ENCODE data around the gene TRPM3. TPM values are rescaled to one million over a fixed set of nuclear protein-coding genes. Genes with fewer than 3 reads are reported as not detected.

Gene TRPM3
- total RNA-seq, 2 donors from 2014 or later, result not detected

- no peaks in the 10 kb centered on the region for H3K4me1 Mint-ChIP-seq
- DNase-seq (no peak), ATAC-seq (no peak)
- H3K9me3 ChIP-seq (ENCODE audit: control insufficient read depth, low read length, poor library complexity, severe bottlenecking), result peaks cover 2% of the 10 kb centered on the region
- H3K36me3 Mint-ChIP-seq (ENCODE audit: low read depth), result no peaks in the 10 kb centered on the region
- no peak overlapping the region for H3K27ac Mint-ChIP-seq
- H3K27me3 Mint-ChIP-seq, result peaks cover 13% of the 10 kb centered on the region
- no peak overlapping the region for H3K4me3 Mint-ChIP-seq
Measured at GRCh38 chr9:71090896-71091295, 30.5 kb downstream of the TRPM3 start.

GRCh38 chr9:71079451-71079850, 42.0 kb downstream of the TRPM3 start:
- ATAC-seq (no peak), DNase-seq (no peak)
- H3K4me3 Mint-ChIP-seq, result no peak overlapping the region
- no peak overlapping the region for H3K27ac Mint-ChIP-seq
- no peaks in the 10 kb centered on the region for H3K27me3 Mint-ChIP-seq
- no peaks in the 10 kb centered on the region for H3K4me1 Mint-ChIP-seq
- H3K36me3 Mint-ChIP-seq (ENCODE audit: low read depth), result no peaks in the 10 kb centered on the region
- no peaks in the 10 kb centered on the region for H3K9me3 ChIP-seq (ENCODE audit: control insufficient read depth, low read length, poor library complexity, severe bottlenecking)

GRCh38 chr9:71076096-71076495, 45.3 kb downstream of the TRPM3 start:
- H3K9me3 ChIP-seq (ENCODE audit: control insufficient read depth, low read length, poor library complexity, severe bottlenecking), result no peaks in the 10 kb centered on the region
- no peaks in the 10 kb centered on the region for H3K27me3 Mint-ChIP-seq
- DNase-seq, result no peak
- no peaks in the 10 kb centered on the region for H3K4me1 Mint-ChIP-seq
- H3K36me3 Mint-ChIP-seq (ENCODE audit: low read depth), result no peaks in the 10 kb centered on the region
- ATAC-seq, result no peak
- no peak overlapping the region for H3K4me3 Mint-ChIP-seq
- H3K27ac Mint-ChIP-seq, result no peak overlapping the region

- ATAC-seq (no peak), DNase-seq (no peak)
- no peaks in the 10 kb centered on the region for H3K9me3 ChIP-seq (ENCODE audit: control insufficient read depth, low read length, poor library complexity, severe bottlenecking)
- H3K27me3 Mint-ChIP-seq, result no peaks in the 10 kb centered on the region
- H3K4me3 Mint-ChIP-seq, result no peak overlapping the region
- no peak overlapping the region for H3K27ac Mint-ChIP-seq
- no peaks in the 10 kb centered on the region for H3K36me3 Mint-ChIP-seq (ENCODE audit: low read depth)
- no peaks in the 10 kb centered on the region for H3K4me1 Mint-ChIP-seq
Measured at GRCh38 chr9:71073494-71073893, 47.9 kb downstream of the TRPM3 start.

- no peaks in the 10 kb centered on the region for H3K9me3 ChIP-seq (ENCODE audit: control insufficient read depth, low read length, poor library complexity, severe bottlenecking)
- ATAC-seq, result no peak
- no peaks in the 10 kb centered on the region for H3K4me1 Mint-ChIP-seq
- DNase-seq, result no peak
- H3K27ac Mint-ChIP-seq, result no peak overlapping the region
- no peaks in the 10 kb centered on the region for H3K27me3 Mint-ChIP-seq
- no peak overlapping the region for H3K4me3 Mint-ChIP-seq
- no peaks in the 10 kb centered on the region for H3K36me3 Mint-ChIP-seq (ENCODE audit: low read depth)
Measured at GRCh38 chr9:71072587-71072986, 48.8 kb downstream of the TRPM3 start.

GRCh38 chr9:71071633-71072032, 49.8 kb downstream of the TRPM3 start:
- H3K4me1 Mint-ChIP-seq, result no peaks in the 10 kb centered on the region
- no peak overlapping the region for H3K4me3 Mint-ChIP-seq
- no peak overlapping the region for H3K27ac Mint-ChIP-seq
- ATAC-seq (no peak), DNase-seq (no peak)
- no peaks in the 10 kb centered on the region for H3K27me3 Mint-ChIP-seq
- no peaks in the 10 kb centered on the region for H3K36me3 Mint-ChIP-seq (ENCODE audit: low read depth)
- no peaks in the 10 kb centered on the region for H3K9me3 ChIP-seq (ENCODE audit: control insufficient read depth, low read length, poor library complexity, severe bottlenecking)

- Mint-ChIP-seq H3K27me3 (no peaks in the 10 kb centered on the region), H3K27ac (no peak overlapping the region), H3K4me3 (no peak overlapping the region), H3K4me1 (no peaks in the 10 kb centered on the region), H3K36me3 (ENCODE audit: low read depth) (no peaks in the 10 kb centered on the region)
- DNase-seq (no peak), ATAC-seq (no peak)
- H3K9me3 ChIP-seq (ENCODE audit: control insufficient read depth, low read length, poor library complexity, severe bottlenecking), result no peaks in the 10 kb centered on the region
Measured at GRCh38 chr9:71058660-71059059, 62.8 kb downstream of the TRPM3 start.

- no peak for ATAC-seq
- no peaks in the 10 kb centered on the region for H3K9me3 ChIP-seq (ENCODE audit: control insufficient read depth, low read length, poor library complexity, severe bottlenecking)
- no peak overlapping the region for H3K27ac Mint-ChIP-seq
- H3K27me3 Mint-ChIP-seq, result no peaks in the 10 kb centered on the region
- DNase-seq, result no peak
- H3K36me3 Mint-ChIP-seq (ENCODE audit: low read depth), result no peaks in the 10 kb centered on the region
- no peaks in the 10 kb centered on the region for H3K4me1 Mint-ChIP-seq
- H3K4me3 Mint-ChIP-seq, result no peak overlapping the region
Measured at GRCh38 chr9:71052287-71052686, 69.1 kb downstream of the TRPM3 start.

GRCh38 chr9:71048280-71048679, 73.1 kb downstream of the TRPM3 start:
- Mint-ChIP-seq H3K27me3 (no peaks in the 10 kb centered on the region), H3K4me3 (no peak overlapping the region), H3K4me1 (no peaks in the 10 kb centered on the region), H3K27ac (no peak overlapping the region), H3K36me3 (ENCODE audit: low read depth) (no peaks in the 10 kb centered on the region)
- no peak for ATAC-seq
- DNase-seq, result no peak
- H3K9me3 ChIP-seq (ENCODE audit: control insufficient read depth, low read length, poor library complexity, severe bottlenecking), result no peaks in the 10 kb centered on the region

GRCh38 chr9:71042448-71042990, 78.9 kb downstream of the TRPM3 start:
- H3K9me3 ChIP-seq (ENCODE audit: control insufficient read depth, low read length, poor library complexity, severe bottlenecking), result no peaks in the 10 kb centered on the region
- H3K4me1 Mint-ChIP-seq, result no peaks in the 10 kb centered on the region
- ATAC-seq (no peak), DNase-seq (no peak)
- no peak overlapping the region for H3K4me3 Mint-ChIP-seq
- H3K27ac Mint-ChIP-seq, result no peak overlapping the region
- H3K27me3 Mint-ChIP-seq, result no peaks in the 10 kb centered on the region
- H3K36me3 Mint-ChIP-seq (ENCODE audit: low read depth), result no peaks in the 10 kb centered on the region

- no peak for ATAC-seq
Measured at GRCh38 chr9:71037521-71037920, 83.9 kb downstream of the TRPM3 start.

GRCh38 chr9:71036501-71036900, 84.9 kb downstream of the TRPM3 start:
- Mint-ChIP-seq H3K36me3 (ENCODE audit: low read depth) (no peaks in the 10 kb centered on the region), H3K4me3 (no peak overlapping the region), H3K27ac (no peak overlapping the region), H3K4me1 (no peaks in the 10 kb centered on the region), H3K27me3 (no peaks in the 10 kb centered on the region)
- ATAC-seq (no peak), DNase-seq (no peak)
- no peaks in the 10 kb centered on the region for H3K9me3 ChIP-seq (ENCODE audit: control insufficient read depth, low read length, poor library complexity, severe bottlenecking)

More at GRCh38 chr9:71037521-71037920, 83.9 kb downstream of the TRPM3 start:
- H3K4me3 Mint-ChIP-seq, result no peak overlapping the region
- no peaks in the 10 kb centered on the region for H3K27me3 Mint-ChIP-seq
- no peaks in the 10 kb centered on the region for H3K36me3 Mint-ChIP-seq (ENCODE audit: low read depth)
- no peak overlapping the region for H3K27ac Mint-ChIP-seq
- no peak for DNase-seq
- H3K9me3 ChIP-seq (ENCODE audit: control insufficient read depth, low read length, poor library complexity, severe bottlenecking), result no peaks in the 10 kb centered on the region
- H3K4me1 Mint-ChIP-seq, result no peaks in the 10 kb centered on the region

GRCh38 chr9:71032779-71033178, 88.6 kb downstream of the TRPM3 start:
- no peaks in the 10 kb centered on the region for H3K27me3 Mint-ChIP-seq
- no peaks in the 10 kb centered on the region for H3K9me3 ChIP-seq (ENCODE audit: control insufficient read depth, low read length, poor library complexity, severe bottlenecking)
- H3K27ac Mint-ChIP-seq, result no peak overlapping the region
- no peaks in the 10 kb centered on the region for H3K4me1 Mint-ChIP-seq
- H3K36me3 Mint-ChIP-seq (ENCODE audit: low read depth), result no peaks in the 10 kb centered on the region
- no peak for DNase-seq
- H3K4me3 Mint-ChIP-seq, result no peak overlapping the region
- no peak for ATAC-seq

GRCh38 chr9:71025728-71026127, 95.7 kb downstream of the TRPM3 start:
- Mint-ChIP-seq H3K4me3 (no peak overlapping the region), H3K27me3 (no peaks in the 10 kb centered on the region), H3K27ac (no peak overlapping the region), H3K36me3 (ENCODE audit: low read depth) (no peaks in the 10 kb centered on the region), H3K4me1 (no peaks in the 10 kb centered on the region)
- DNase-seq (no peak), ATAC-seq (no peak)
- no peaks in the 10 kb centered on the region for H3K9me3 ChIP-seq (ENCODE audit: control insufficient read depth, low read length, poor library complexity, severe bottlenecking)

Data from T-helper 17 cell (primary cell).